LoVo (cell line): ENCODE data around the gene RARG.

Experiments
- DNase-seq: peaks from one replicate; pipeline ENCODE4 v3.0.0-alpha.2; 2016; ENCODE audit warnings: low spot score

RARG gene

DNA sequence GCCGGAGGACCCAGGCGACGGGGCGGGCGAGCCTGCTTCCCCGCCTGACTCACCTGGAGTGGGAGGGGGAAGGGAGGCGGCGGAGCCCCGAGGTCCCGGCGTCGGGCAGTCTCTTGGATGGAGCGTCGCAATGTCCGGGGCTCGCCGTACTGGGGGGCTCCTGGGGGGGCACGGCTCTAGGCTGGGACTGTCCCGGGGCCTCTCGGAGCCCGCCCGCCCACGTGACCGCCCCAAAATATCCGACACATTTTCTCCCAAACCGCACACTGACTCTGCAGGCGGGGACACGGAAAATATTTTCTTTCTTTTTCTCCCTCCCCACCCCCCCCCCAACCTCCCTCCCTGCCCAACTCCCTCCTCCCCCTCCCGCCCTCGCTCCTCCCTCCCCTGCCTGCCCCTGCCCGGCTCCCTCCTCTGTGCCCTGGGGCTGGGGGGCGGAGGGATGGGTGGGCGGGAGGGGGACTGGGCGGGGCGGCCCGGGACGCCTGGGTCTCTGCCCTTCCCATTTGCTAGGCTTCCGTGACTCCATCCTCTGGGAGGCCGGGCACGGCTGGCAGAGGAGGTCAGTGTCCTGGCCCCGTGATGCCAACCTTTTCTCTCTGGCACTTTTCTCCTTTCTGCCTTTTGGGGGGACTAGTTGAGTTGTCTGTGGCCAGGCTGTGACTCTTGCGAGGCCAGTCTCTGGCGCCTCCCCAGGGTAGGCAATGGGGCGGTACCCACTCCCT lies at the start of gene RARG:
Gene RARG (minus strand): TSS at position 289 of the 725 bp plus-strand sequence. CDS start 4,664 bp downstream, outside the sequence.
- peak; percentile 70 for DNase-seq

DNA sequence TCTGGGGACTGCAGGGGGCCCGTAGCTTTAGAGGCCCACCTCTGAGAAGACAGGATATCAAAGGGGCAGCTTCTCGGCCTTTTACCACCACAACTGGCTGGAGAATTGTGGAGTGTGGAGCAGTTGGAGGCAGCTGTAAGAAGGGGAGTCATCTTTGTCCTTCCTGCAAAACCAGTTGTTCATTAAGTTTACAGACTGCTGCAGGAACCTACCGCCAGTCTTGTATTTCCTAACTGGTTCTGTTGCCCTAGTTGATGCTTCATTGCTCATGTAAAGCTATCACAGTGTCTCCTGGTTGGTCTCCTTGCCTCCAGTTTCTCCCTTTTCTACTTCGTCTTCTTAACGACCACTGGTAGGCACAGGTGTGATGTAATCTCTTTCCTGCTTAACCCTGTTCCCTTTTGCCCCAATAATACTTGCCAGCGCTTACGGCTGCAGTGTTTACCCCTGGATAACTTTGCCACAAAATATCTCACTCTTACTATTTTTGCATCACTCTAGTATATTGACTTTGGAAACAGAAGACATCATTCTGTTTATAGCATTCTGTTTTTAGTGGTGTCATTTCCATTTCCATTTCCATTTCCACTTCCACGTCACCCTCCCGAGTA lies 48.0 kb upstream of the RARG start:
- DNase-seq, result no peak

DNA sequence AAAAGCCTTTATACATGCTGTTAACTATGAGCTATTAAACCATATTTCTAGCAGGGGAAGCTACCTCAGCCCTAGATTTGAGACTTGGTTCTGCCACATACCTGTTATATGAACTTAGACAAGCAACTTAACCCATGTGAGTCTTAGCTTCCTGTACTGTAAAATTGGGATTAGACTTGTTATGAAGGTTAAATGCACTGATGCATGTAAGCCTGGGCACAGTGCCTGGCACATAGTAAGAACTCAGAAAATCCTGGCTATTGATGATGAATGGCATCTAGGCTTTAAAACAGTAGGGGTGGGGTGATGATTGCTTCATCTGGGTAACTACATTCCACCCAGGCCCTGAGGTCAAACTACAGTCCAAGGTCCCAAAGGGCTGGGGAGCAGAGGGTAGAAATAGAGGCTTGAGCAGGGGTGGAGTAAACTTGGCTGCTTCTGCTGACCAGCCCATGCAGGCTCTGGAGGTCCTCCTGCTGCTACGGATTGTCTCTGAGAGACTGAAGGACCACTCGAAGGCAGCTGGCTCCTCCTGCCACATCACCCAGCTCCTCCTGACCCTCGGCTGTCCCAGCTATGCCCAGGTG lies 47.4 kb upstream of the RARG start:
- DNase-seq, result no peak

DNA sequence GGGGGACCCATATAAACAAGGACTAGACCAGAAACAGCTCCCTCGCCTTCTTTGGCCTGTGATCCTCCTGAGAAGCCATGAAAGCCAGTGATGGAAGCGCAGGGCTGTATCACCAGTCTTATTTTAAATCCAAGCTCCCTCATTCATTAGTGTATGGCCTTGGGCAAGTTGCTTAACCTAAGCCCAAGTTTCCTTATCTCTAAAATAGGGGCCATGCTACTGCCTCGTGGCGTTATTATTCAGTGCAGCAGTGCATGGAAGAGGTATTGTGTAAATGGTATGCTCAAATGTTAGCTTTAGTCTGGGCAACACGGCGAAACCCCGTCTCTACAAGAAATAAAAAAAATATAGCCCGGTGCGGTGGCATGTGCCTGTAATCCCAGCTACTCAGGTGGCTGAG lies 46.0 kb upstream of the RARG start:
- DNase-seq, result no peak

DNA sequence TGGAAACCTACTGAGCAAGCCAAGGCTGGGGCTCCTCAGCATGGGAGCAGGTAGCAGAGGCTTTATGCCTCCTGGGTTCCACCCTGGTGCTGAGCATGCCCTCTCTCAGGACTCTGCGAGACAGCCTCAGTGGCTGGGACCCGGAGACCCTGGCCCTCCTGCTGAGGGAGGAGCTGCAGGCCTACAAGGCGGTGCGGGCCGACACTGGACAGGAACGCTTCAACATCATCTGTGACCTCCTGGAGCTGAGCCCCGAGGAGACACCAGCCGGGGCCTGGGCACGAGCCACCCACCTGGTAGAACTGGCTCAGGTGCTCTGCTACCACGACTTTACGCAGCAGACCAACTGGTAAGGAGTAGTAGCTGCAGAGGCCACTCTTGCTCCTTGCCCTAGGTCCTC lies 44.5 kb upstream of the RARG start:
- DNase-seq, result no peak

DNA sequence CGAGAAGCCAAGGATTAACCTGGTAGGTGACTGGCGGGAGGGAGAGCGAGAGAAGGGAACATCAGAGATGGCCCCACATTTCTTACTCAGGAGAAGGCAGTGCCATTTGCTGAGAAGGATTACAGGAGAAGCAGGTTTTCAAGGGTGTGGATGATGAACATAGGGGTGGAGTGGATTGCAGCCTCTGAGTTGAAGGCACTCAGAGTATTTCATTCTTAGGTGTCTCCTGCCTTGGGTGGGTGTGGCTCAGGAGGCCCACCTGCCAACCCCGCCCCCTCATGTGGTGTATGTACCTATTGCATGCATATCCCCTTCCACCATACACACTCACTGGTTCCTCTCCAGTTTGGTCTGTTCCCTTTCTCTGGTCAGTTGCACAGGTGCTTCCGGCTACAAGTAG lies 42.4 kb upstream of the RARG start:
- DNase-seq, result no peak

DNA sequence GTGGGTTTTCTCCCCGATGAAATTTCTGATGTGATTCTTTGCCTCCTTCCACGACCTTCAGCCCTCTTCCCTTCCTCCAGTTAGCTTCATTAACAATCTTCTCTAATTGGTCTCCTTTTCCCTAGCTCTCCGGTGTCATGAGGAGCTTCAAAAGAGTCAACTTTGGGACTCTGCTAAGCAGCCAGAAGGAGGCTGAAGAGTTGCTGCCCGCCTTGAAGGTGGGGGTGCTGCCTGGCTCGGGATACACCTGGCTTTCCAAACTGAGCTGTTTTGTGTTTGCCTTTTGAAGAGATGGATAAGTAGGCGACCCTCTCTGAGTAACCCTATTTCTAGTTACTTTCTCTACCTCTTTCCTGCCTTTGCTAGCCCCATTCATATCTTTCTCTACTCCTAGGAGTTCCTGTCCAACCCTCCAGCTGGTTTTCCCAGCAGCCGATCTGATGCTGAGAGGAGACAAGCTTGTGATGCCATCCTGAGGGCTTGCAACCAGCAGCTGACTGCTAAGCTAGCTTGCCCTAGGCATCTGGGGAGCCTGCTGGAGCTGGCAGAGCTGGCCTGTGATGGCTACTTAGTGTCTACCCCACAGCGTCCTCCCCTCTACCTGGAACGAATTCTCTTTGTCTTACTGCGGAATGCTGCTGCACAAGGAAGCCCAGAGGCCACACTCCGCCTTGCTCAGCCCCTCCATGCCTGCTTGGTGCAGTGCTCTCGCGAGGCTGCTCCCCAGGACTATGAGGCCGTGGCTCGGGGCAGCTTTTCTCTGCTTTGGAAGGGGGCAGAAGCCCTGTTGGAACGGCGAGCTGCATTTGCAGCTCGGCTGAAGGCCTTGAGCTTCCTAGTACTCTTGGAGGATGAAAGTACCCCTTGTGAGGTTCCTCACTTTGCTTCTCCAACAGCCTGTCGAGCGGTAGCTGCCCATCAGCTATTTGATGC lies 36.9 kb upstream of the RARG start:
- DNase-seq, result no peak

DNA sequence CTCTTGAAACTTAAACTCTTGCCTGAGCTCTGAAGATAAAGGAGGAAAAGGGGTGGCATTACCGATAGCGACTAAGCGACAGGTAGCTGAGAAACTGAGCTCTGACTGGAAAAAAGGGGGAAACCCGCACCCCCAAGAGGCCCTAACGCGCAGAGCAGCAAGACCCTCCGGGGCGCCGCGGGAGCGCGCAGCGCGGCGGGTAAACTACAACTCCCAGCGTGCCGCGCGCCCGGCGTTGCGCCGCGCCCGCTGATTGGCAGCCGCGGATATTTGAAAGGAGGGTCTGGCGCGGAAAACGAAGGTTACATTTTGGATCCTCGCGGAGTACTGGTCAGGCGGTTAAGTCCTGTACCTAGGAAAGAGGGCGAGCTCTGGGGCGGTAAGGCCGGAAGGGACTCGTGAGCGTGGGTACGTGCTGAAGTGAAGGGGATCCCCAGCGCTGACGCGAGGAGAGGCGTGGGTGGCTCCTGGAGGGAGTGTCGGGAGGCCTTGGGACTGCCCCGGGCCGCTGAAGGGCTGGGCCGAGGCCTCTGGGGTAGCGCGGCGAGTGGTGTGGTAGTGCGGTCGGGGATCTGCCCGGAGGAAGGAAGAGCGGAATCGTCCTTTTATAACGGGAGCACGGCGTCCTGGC lies 36.1 kb upstream of the RARG start, which contains the start of gene ESPL1:
Gene ESPL1 (plus strand): TSS at position 301 of the 631 bp plus-strand sequence. CDS start 468 bp downstream, outside the sequence.
- peak; percentile 84 for DNase-seq

DNA sequence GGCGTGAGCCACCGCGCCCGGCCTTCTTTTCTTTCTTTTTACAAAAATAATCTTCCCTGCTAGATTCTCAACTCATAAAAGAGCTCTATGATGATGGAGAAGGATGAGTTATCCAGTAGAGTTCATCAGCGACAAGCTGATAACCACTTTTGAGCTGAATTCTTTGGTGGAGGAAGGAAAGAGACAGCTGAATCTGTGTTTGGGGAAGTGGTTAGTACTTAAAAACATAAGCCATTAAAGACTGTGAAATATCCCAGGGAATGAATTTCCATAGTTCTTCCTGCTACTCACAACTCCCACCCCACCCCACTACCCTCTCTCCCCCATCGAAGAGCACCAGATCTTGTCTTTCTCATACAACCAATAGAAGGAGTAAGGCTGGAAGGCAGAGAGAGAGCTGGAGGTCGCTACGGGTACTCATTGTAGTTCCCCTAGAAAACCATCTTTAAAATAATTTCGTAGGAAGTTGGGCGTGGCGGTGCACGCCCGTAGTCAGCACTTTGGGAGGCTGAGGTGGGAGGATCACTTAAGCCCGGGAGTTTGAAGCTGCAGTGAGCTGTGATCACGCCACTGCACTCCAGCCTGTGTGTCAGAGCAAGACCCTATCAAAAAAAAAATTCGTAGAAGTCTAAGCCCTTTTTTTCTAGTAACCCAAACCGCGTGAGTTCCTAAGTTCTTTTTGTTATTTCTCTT lies 35.4 kb upstream of the RARG start:
- DNase-seq, result no peak

DNA sequence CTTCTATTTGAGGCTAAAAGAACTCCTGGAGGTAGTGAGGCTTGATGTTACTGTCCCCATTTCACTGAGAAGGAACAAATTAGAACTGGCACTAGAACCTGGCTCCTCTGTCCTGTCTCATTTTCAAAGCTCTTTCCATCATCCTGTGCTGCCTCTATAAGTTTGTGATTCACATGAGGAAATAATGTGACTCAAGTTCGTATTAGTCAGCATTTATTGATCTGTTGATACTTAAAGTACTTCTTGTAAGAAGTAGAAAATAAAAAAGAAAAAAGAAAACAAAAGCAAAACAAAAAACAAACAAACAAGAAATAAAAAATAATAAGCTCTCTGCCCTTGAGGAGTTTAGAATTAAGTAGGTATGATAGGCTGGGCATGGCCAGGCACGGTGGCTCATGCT lies 33.8 kb upstream of the RARG start:
- DNase-seq, result no peak

DNA sequence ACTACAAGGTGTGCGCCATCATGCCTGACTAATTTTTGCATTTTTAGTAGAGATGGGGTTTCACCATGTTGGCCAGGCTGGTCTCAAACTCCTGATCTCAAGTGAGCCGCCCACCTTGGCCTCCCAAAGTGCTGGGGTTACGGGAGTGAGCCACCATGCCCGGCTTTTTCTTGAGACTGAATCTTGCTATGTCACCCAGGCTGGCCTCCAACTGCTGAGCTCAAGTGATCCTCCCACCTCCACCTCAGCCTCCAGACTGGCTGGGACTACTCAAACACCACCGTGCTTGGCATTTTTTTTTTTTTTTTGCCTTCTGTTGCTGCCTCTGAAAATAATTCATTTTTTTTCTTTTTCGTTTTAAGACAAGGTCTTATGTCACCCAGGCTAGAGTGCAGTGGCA lies 27.9 kb upstream of the RARG start:
- no peak for DNase-seq

DNA sequence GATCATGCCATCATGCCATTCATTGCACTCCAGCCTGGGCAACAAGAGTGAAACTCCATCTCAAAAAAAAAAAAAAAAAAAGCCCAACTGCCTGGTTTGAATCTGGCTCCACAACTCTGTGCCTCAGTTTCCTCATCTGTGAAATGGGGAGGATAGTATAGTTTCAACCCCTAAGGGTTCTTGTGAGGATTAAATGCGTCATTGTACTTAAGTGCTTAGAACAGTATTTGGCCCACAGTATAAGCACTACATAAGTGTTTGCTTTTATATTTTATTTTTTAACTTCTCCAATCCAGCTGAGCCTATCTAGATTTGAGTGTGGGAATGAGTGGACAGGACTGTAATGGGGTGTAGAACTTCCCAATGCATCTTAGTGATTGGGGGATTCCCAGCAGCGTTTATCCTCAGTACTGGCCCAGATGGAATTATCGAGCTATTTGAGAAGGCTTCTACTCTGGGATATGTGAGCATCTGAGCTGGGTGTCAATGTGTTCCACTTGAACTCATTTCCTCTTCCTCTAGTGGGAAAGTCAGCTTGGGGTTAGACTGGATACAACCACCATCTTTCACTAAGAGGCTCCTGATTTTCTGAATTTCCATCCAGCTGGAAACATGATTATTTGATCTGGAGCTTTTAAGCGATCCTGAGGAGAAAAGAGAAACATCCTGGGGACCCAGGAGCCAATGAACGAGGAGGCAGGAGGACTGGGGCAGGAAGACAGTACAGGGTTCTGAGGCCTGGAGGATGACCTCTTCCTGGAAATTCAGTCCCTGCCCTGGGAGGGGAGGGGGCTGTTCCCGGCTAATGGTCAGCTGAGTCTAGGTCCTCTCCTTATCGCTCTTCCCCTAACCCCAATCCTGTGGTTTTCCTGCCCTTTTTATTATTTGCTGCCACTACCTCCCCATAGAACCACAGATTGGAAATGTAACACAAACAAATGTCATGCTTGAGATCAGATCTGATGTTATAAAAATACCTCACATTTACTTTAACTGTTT lies 26.8 kb upstream of the RARG start:
- no peak for DNase-seq

DNA sequence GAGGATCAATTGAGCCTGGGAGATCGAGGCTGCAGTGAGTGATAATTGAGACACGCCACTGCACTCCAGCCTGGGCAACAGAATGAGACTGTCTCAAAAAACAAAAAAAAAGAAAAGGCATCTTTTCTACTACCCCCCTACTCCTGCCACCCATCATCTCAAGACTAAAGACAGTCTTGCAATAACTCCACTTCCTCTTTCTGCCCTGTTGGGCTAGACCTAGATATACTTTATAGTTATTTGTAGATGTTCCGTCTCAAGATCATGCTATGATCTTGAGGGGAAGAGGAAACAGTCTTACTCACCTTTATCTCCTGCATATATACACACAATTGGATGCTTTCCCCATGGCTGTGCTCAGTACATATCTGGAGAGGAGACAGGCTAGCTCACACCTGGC lies 24.0 kb upstream of the RARG start:
- DNase-seq, result no peak

DNA sequence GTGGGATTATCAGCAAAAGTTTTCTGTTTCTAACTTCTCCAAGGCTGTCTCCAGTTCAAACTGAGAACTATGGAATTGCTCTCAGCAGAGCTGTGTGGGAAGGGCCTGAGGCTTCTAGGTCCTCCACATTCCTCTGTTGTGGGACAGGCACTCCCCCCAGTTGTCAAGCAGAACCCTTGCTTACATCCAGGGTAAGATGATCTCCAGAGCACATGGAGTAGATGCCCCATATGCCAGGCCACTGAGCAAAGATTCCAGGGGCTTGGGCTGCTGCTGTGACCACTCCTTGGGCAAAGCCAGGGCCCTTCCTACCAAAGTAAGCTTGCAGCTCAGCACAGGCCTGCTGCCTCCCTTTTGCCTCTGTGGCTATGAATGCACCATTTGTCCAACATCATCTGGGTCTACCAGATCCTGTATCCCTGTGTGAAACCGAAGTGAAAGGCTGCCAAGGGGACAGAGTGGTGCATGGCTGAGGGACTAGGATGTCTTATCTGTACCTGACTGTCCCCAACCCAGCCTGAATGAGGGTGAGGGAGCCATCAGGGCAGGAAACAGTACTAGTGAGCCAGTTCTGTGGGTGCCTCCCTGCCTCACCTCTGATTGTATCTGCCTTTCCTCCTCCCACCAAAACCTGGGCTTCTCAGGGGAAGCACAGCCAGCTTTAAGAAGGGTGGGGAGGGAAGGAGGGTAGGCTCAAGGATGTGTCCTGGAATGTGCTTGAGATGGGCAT lies 23.0 kb upstream of the RARG start:
- DNase-seq, result no peak

DNA sequence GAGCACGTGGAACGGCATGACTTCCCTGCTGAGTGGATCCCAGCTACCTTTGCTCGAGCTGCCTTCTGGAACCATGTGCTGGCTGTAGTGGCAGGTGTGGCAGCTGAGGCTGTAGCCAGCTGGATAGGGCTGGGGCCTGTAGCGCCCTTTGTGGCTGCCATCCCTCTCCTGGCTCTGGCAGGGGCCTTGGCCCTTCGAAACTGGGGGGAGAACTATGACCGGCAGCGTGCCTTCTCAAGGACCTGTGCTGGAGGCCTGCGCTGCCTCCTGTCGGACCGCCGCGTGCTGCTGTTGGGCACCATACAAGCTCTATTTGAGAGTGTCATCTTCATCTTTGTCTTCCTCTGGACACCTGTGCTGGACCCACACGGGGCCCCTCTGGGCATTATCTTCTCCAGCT lies 21.3 kb upstream of the RARG start:
- no peak for DNase-seq

DNA sequence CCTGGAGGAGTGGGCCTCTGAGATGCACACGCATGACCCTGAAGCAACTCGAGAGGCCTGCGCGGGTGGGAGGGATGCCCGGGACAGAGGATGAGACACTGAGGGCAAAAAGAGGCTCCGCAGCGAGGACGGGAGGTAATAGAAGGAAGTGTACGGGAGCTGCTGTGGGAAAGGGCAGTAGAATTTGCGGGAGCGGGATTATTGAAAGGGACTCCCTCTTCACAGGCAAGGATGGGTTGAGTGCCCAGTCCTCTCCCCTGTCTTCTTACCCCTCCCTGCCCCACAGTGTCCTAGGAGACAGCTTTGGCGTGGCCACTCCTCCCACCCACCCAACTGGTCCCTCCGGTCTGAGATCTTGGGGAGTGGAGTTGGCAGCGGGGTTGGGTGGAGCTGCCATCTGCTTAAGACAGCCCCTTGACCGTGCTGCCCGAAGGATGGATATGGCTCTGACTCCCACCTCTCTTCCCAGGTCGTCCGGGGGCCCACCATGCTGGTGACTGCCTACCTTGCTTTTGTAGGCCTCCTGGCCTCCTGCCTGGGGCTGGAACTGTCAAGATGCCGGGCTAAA lies 20.4 kb upstream of the RARG start:
- DNase-seq, result peak; percentile 55

DNA sequence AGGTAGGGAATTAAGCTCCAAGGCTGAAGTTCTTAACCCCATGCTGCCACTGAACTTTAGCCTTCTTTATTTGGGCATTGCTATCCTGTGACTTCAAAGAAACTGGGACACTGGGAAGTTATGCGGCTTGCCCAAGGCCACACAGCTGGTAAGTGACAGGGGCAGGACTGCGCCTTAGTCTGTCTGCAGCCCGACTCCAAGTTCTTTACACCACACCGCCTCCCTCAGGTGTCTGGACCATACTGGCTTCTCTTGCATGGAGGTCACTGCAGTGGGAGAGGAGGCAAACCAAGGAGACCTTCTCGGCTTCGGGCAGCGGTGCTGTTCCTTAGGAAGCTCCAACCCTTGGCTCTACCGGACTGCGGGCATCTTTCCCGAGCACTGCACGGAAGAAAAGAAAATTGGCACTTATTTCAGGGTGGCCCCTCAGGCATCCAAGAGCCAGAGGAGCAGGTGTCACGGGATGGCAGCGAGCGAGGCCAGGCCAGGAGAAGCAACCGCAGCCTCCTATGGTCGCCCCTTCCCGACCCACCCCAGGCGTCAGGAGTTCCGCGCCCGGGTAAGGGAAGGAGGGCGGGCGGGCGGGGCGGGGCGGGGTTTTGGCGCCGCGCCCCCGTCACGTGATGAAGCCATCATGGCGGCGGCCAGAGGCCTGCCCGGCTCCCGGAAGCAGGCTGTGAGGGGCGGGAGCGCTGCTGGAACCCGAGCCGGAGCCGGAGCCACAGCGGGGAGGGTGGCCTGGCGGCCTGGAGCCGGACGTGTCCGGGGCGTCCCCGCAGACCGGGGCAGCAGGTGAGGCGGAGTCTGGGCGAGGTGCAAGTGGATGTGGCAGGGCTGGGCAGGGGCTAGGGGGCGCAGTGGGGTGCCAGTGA lies 19.7 kb upstream of the RARG start:
- peak; percentile 86 for DNase-seq

DNA sequence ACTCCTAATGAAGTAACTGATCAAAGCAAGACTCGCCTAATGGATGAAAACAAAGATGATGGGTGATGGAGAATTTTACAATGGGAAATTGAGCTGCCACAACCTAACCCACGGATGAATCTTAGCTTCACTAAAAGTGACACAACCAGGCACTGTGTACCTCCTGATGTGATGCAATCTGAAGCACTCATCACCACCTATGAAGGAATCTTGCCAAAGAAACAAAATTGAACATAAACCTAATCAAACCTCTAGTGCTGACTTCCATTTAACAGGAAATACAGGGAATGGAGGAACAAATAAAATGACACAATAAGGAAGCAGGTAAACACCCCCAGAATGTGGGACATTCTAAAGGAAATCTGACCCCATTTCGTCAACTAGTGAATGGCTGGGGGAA lies 13.3 kb upstream of the RARG start:
- DNase-seq, result no peak
